ENCODE measurements around the gene TMEM269.

TMEM269 gene, protein sequence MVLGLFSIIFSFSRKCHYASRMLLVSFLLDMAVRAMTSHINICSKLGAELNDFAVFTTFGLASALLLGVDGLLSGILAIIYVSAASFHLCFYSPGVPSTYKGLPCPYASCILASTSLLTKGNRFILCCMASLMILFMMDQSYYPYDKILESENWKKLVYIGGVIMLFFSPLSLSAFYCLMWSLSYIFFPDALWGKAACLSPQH

DNA sequence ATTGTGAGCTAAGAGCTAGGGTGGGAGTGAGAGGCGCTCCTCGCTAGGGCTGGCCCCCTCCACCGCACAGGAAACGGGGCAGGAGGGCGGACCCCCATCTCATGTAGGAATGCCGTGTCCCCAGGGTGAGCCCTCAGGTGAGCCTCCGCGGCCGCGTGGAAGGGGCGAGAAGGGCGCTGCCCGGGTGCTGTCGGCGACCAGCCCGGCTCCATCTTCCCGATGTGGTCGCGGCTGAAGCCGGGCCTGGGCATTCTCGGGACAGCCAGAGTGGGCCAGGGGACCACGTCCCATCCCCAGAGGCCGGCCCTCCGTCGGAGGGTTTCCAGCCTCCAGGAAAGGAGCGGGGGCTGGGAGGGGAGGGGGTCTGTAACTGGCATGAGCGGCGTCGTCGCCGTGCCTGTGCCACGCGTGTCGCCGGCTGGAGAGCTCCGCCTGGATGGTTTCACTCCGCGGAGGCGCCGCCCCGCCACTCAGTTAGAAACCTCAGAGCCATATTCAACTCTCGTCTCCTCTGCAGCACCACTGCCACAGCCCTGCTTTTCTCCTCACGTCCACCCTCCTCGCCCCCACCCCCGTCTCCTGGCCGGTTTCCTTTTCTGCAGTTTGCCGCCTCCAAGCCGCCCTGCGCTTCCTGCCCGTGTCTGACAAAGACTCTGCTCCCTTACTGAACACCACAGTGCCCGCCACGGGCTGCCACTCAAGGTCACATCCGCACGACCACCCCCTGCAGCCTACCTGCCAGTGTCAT, at the start of gene TMEM269:
TMEM269 (plus strand) TSS at position 46 of the 748 bp plus-strand sequence. CDS start 4,903 bp downstream, outside the sequence.
- peak; percentile 72 for DNase-seq (ENCODE audit: low spot score)
- in situ Hi-C loops (cut with MboI; ENCODE audit: low sequenced_read_pairs, unreplicated experiment), result loop anchor here (10.0 kb wide), 2 partner anchors 130 to 290 kb away; no protein-coding TSS in a partner anchor
- TF ChIP-seq, protein P1, sequence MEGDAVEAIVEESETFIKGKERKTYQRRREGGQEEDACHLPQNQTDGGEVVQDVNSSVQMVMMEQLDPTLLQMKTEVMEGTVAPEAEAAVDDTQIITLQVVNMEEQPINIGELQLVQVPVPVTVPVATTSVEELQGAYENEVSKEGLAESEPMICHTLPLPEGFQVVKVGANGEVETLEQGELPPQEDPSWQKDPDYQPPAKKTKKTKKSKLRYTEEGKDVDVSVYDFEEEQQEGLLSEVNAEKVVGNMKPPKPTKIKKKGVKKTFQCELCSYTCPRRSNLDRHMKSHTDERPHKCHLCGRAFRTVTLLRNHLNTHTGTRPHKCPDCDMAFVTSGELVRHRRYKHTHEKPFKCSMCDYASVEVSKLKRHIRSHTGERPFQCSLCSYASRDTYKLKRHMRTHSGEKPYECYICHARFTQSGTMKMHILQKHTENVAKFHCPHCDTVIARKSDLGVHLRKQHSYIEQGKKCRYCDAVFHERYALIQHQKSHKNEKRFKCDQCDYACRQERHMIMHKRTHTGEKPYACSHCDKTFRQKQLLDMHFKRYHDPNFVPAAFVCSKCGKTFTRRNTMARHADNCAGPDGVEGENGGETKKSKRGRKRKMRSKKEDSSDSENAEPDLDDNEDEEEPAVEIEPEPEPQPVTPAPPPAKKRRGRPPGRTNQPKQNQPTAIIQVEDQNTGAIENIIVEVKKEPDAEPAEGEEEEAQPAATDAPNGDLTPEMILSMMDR (IDR thresholded peaks at IDR 0.05; ENCODE audit: borderline replicate concordance, control extremely low read depth, extremely low read depth, insufficient read depth, missing control alignments), result no peak

DNA sequence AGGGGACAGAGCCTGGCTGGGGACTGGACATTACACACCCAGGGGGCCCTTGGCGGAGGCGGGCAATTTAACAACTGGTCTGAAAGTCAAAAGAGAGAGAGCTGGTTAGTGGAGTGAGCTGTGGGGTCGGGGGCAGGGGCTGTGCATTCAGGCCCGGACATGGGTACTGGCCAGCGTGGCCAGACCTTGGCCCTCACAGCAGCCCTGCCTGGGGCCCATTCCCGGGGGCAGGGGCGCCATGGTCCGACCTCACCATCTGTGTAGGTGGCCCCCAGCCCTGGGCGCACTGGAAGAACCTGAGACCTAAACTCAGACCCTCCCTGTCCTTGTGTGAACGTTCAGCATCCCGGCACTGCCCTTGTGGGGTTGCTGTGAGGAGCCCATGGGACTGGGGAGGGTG, 49.7 kb upstream of the TMEM269 start:
- no peak for DNase-seq (ENCODE audit: low spot score)
- TF ChIP-seq, protein P1 (IDR thresholded peaks at IDR 0.05; ENCODE audit: borderline replicate concordance, control extremely low read depth, extremely low read depth, insufficient read depth, missing control alignments), result no peak
- in situ Hi-C loops (cut with MboI; ENCODE audit: low sequenced_read_pairs, unreplicated experiment), result loop anchor here (25.0 kb wide), 1 partner anchor 398 kb away; the partner anchor contains the start of gene FOXJ3

DNA sequence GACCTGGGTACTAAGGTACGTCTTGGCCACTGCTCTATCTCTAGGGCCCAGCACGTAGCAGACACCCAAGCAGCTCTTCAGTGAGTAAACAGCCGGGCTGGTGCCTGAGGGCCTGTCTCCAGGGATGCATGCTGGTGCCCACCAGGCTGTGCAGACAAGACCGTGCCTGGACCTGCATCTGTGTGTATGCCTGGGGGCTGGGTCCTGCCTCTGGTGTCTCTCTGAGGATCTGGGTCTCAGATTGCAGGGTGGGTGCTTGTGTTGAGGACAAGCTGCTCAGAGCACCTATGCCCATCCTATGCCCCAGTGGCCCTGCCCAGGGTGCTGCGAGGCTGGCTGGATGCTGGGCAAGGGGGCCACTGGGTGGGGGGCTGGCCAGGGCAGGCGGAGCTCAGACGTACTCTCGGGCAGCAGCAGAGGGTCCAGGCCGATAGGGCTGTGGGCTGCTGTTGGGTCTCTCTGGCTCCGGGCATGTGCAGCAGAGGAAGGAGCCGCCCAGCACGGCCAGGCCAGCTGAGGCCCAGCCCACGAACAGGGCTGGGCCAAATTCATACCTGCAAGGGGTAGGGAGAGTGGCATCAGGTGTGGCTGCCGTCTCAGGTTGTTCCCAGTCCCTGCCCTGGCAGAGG, 49.2 kb upstream of the TMEM269 start:
- in situ Hi-C loops (cut with MboI; ENCODE audit: low sequenced_read_pairs, unreplicated experiment), result loop anchor here (25.0 kb wide), 1 partner anchor 398 kb away; the partner anchor contains the start of gene FOXJ3
- DNase-seq (ENCODE audit: low spot score), result no peak
- TF ChIP-seq, protein P1 (IDR thresholded peaks at IDR 0.05; ENCODE audit: borderline replicate concordance, control extremely low read depth, extremely low read depth, insufficient read depth, missing control alignments), result no peak

DNA sequence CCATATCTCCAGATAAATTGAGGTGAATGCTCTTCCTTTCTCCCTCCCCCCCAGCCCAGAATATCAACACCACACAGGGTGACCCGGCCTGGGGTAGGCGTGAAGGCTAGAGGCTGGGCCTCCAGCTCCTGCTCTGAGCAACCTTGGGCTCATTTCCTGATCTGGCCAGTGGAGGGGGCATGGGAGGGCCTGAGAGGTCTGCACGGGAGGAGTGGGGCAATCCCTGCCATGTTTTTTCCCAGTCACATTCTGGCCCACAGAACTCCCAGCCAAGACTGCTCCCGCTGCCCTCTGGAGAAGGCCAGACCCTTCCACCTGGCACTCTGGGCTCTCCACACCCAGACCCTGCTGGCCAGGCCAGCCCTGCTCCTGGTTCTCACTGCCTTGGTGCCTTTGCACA, 48.6 kb upstream of the TMEM269 start:
- in situ Hi-C loops (cut with MboI; ENCODE audit: low sequenced_read_pairs, unreplicated experiment), result loop anchor here (25.0 kb wide), 1 partner anchor 399 kb away; the partner anchor contains the start of gene FOXJ3
- DNase-seq (ENCODE audit: low spot score), result no peak

DNA sequence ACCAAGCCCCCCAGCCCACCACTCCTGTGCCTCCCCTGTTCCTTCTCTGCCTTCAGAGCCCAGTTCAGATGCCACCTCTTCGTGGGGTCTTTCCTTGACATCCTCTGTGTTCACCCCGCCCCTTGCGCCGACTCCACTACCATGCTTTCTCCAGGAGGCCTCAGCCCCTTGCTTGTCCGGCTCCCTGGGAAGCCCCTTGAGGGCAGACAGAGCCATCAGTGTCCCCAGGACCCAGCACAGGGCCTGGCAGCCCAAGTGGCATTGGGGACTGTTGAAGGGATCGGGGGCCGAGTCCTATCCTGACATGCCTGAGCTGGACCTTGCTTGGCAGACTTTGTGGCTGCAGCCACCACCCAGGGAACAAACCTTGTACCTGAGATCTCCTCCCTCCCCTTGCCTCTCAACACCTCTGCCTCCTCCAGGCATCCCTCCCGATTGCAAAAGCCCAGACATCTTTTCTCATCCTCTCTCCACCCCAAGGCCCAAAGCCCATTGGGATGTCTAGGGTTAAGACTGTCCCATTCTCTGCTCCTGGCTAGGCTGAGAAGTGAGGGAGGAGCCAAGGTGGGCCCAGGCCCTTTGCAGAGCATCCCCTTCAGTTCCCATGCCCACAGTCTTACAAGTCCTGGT, 48.1 kb upstream of the TMEM269 start:
- DNase-seq (ENCODE audit: low spot score), result no peak
- in situ Hi-C loops (cut with MboI; ENCODE audit: low sequenced_read_pairs, unreplicated experiment), result loop anchor here (25.0 kb wide), 1 partner anchor 399 kb away; the partner anchor contains the start of gene FOXJ3
- TF ChIP-seq, protein P1 (IDR thresholded peaks at IDR 0.05; ENCODE audit: borderline replicate concordance, control extremely low read depth, extremely low read depth, insufficient read depth, missing control alignments), result no peak

More for the DNA sequence above, 48.6 kb upstream of the TMEM269 start:
- TF ChIP-seq, protein P1 (IDR thresholded peaks at IDR 0.05; ENCODE audit: borderline replicate concordance, control extremely low read depth, extremely low read depth, insufficient read depth, missing control alignments), result peak; percentile 13

DNA sequence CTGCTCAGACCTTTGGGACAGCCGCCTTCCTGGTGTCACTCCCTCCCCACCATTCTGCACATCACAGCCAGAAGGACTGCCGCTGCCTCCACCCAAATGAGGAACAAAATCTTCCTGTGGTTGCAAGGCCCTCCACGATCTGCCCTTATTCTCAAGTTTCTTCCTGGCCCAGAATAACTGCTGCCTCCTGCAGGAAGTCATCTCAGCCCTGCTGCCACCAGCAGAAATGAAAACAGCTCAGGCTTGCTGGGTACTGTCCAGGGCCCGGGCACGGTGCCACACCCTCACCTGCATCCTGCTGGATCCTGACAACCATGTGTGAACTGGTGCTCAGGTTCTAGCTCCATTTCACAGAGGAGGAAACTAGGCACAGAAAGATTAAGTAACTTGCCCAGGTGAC, 47.5 kb upstream of the TMEM269 start:
- in situ Hi-C loops (cut with MboI; ENCODE audit: low sequenced_read_pairs, unreplicated experiment), result loop anchor here (25.0 kb wide), 1 partner anchor 400 kb away; the partner anchor contains the start of gene FOXJ3
- DNase-seq (ENCODE audit: low spot score), result peak; percentile 62

More for the DNA sequence above, 47.5 kb upstream of the TMEM269 start:
- TF ChIP-seq, protein P1 (IDR thresholded peaks at IDR 0.05; ENCODE audit: borderline replicate concordance, control extremely low read depth, extremely low read depth, insufficient read depth, missing control alignments), result peak; percentile 10

Measured in GM13976 (cell line).